Hepatocyte (in vitro differentiated cells): ENCODE measurements around the gene C2CD3. TPM values are rescaled to one million over a fixed set of nuclear protein-coding genes. Genes with fewer than 3 reads are reported as not detected.
"Not testable (repeated sequence)": the region's sequence is repeated elsewhere in the genome, so short reads cannot be mapped to it uniquely, and the experiment has no call there.

Experiments
- DNase-seq: peaks from one replicate; pipeline ENCODE4 v3.0.0-alpha.2; 2016; ENCODE audit warnings: low spot score
- H2AFZ ChIP-seq: fragments of 200-600 bp; sonication (generic); 2 replicates; pipeline ENCODE4 v1.6.0; 2016; ENCODE audit warnings: antibody characterized with exemption, mild to moderate bottlenecking
- H3K27ac ChIP-seq: fragments of 200-600 bp; sonication (generic); 2 replicates; pipeline ENCODE4 v1.5.1; 2016; ENCODE audit warnings: mild to moderate bottlenecking
- H3K27me3 ChIP-seq: fragments of 200-600 bp; sonication (generic); 2 replicates; pipeline ENCODE4 v1.6.1; 2016
- H3K36me3 ChIP-seq: fragments of 200-600 bp; sonication (generic); replicated peaks from 2 replicates; pipeline ENCODE4 v1.5.1; 2016; ENCODE audit warnings: low read depth; ENCODE audit not compliant: insufficient read depth
- H3K4me1 ChIP-seq: fragments of 200-600 bp; sonication (generic); 2 replicates; pipeline ENCODE4 v1.5.1; 2016; ENCODE audit warnings: mild to moderate bottlenecking, moderate library complexity; ENCODE audit not compliant: insufficient read depth
- H3K4me2 ChIP-seq: fragments of 200-600 bp; sonication (generic); 2 replicates; pipeline ENCODE4 v1.6.0; 2016
- H3K4me3 ChIP-seq: fragments of 200-600 bp; sonication (generic); 2 replicates; pipeline ENCODE4 v1.5.1; 2016; ENCODE audit warnings: mild to moderate bottlenecking
- H3K79me2 ChIP-seq: fragments of 200-600 bp; sonication (generic); 2 replicates; pipeline ENCODE4 v1.6.0; 2017; ENCODE audit warnings: mild to moderate bottlenecking
- H3K9me2 ChIP-seq: fragments of 200-600 bp; sonication (generic); replicated peaks from 2 replicates; pipeline ENCODE4 v1.6.0; 2017; ENCODE audit warnings: mild to moderate bottlenecking; ENCODE audit not compliant: insufficient read depth
- H3K9me3 ChIP-seq: fragments of 200-600 bp; sonication (generic); 2 replicates; pipeline ENCODE4 v1.5.1; 2016; ENCODE audit warnings: low read depth, mild to moderate bottlenecking
- H4K20me1 ChIP-seq: fragments of 200-600 bp; sonication (generic); 2 replicates; pipeline ENCODE4 v1.6.0; 2016; ENCODE audit warnings: mild to moderate bottlenecking; ENCODE audit not compliant: insufficient read depth, poor library complexity, severe bottlenecking
- EZH2 ChIP-seq: fragments of 200-600 bp; sonication (generic); IDR thresholded peaks from 2 replicates; pipeline ENCODE4 v1.6.1; 2016; ENCODE audit warnings: antibody characterized with exemption, mild to moderate bottlenecking, borderline replicate concordance
- EZH2phosphoT487 ChIP-seq: fragments of 200-600 bp; sonication (generic); IDR thresholded peaks from one replicate; pipeline ENCODE4 v1.6.1; 2018; ENCODE audit warnings: antibody characterized with exemption, mild to moderate bottlenecking, low read depth, moderate library complexity; ENCODE audit not compliant: unreplicated experiment, severe bottlenecking
- WGBS: methylation state at CpG from one replicate; pipeline ENCODE4 v1.1.6; 2016; ENCODE audit warnings: low lambda C conversion rate; ENCODE audit errors: missing lambda C conversion rate; 5-methylcytosine and 5-hydroxymethylcytosine counted together
- polyA plus RNA-seq: library from polyadenylated mRNA; unstranded; fragments of >200 nt; fragmentation: Nextera tagmentation; extraction: Ambion mirVana; gene quantifications from 2 replicates; pipeline ENCODE4 v1.2.1, GENCODE V29; 2016
- total RNA-seq: library from RNA; depleted of rRNA; stranded (reverse); fragments of >200 nt; gene quantifications from 2 replicates; pipeline ENCODE4 v1.2.3, GENCODE V29; 2014
- TF ChIP-seq, protein P1 (sequence below): fragments of 200-600 bp; sonication (generic); IDR thresholded peaks from 2 replicates; pipeline ENCODE4 v1.5.1; 2016; ENCODE audit warnings: antibody characterized with exemption, mild to moderate bottlenecking; ENCODE audit not compliant: poor library complexity

C2CD3 gene
- total and polyA plus RNA-seq, 2 experiments from 2014 or later = 9.8 to 16.3 TPM

DNA sequence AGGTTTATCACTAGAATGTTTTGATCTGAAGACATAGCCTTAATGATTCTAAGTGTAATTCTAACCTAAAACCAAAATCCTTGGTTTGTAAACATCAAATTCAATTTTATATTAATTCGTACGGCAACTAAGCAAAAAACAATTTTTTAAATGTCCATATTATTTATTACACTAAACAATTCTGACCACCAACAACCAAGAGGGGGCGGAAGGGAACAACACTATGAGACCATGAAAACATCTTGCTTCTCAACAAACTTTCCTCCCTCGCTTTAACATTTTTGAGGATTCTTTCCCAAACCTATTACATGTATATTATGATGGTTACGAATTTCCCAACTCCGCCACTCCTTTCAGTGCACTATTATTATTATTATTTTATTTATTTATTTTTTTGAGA lies 181.6 kb downstream of the C2CD3 start:
- Histone ChIP-seq H2AFZ (no peak overlapping the region), H3K27me3 (no peaks in the 10 kb centered on the region), H3K4me1 (no peaks in the 10 kb centered on the region), H3K79me2 (no peaks in the 10 kb centered on the region), H3K9me2 (no peaks in the 10 kb centered on the region), H3K4me3 (no peak overlapping the region), H3K27ac (no peak overlapping the region), H4K20me1 (no peaks in the 10 kb centered on the region), H3K4me2 (no peak overlapping the region), H3K36me3 (no peaks in the 10 kb centered on the region), H3K9me3 (no peaks in the 10 kb centered on the region)
- TF ChIP-seq, protein P1, sequence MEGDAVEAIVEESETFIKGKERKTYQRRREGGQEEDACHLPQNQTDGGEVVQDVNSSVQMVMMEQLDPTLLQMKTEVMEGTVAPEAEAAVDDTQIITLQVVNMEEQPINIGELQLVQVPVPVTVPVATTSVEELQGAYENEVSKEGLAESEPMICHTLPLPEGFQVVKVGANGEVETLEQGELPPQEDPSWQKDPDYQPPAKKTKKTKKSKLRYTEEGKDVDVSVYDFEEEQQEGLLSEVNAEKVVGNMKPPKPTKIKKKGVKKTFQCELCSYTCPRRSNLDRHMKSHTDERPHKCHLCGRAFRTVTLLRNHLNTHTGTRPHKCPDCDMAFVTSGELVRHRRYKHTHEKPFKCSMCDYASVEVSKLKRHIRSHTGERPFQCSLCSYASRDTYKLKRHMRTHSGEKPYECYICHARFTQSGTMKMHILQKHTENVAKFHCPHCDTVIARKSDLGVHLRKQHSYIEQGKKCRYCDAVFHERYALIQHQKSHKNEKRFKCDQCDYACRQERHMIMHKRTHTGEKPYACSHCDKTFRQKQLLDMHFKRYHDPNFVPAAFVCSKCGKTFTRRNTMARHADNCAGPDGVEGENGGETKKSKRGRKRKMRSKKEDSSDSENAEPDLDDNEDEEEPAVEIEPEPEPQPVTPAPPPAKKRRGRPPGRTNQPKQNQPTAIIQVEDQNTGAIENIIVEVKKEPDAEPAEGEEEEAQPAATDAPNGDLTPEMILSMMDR = no peak
- no peak for TF ChIP-seq EZH2
- no peak for TF ChIP-seq EZH2phosphoT487
- 91% methylated on average over 6 of the region's 6 CpGs for WGBS
- no peak for DNase-seq

DNA sequence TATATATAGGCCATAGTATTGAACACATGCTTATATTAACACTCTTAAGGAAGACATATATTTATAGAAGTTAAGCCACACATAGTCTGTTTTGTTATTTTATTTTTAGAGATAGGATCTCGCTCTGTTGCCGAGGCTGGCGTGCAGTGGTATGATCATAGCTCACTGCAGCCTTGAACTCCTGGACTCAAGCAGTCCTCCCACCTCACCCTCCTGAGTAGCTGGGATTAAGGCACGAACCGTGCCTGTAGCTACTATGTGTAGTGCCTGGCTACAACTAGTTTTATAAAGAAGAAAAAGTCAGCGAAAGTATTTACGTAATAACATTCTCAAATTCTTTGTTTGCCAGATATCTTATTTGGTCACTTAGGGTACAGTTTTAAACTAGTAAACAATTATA lies 182.6 kb downstream of the C2CD3 start:
- Histone ChIP-seq H3K79me2 (no peaks in the 10 kb centered on the region), H3K9me3 (no peaks in the 10 kb centered on the region), H3K4me1 (peaks cover 6% of the 10 kb centered on the region), H3K27ac (no peak overlapping the region), H3K4me2 (no peak overlapping the region), H3K27me3 (no peaks in the 10 kb centered on the region), H3K36me3 (no peaks in the 10 kb centered on the region), H2AFZ (no peak overlapping the region), H3K9me2 (no peaks in the 10 kb centered on the region), H3K4me3 (no peak overlapping the region), H4K20me1 (no peaks in the 10 kb centered on the region)
- TF ChIP-seq, protein P1 = no peak
- TF ChIP-seq EZH2phosphoT487 (no peak), EZH2 (no peak)
- 93% methylated on average over 7 of the region's 7 CpGs for WGBS
- DNase-seq = no peak

DNA sequence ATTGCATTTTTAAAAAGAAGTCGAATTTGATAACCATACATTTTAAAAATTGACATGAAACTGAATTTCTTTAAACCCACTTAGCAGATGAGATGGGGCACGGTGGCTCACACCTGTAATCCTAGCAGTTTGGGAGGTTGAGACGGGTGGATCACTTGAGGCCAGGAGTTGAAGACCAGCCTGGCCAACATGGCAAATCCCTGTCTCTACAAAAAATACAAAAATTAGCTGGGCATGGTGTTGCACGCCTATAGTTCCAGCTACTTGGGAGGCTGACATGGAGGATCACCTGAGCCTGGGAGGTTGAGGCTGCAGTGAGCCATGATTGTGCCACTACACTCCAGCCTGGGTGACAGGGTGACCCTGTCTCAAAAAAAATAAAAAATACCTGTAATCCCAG lies 185.1 kb downstream of the C2CD3 start:
- not testable (repeated sequence) for H3K79me2 ChIP-seq, DNase-seq, H3K27ac ChIP-seq, H3K9me2 ChIP-seq, H3K4me1 ChIP-seq, H3K4me3 ChIP-seq, H3K9me3 ChIP-seq, H3K4me2 ChIP-seq, H2AFZ ChIP-seq, H4K20me1 ChIP-seq, H3K36me3 ChIP-seq, H3K27me3 ChIP-seq
- 89% methylated on average over 4 of the region's 4 CpGs for WGBS

DNA sequence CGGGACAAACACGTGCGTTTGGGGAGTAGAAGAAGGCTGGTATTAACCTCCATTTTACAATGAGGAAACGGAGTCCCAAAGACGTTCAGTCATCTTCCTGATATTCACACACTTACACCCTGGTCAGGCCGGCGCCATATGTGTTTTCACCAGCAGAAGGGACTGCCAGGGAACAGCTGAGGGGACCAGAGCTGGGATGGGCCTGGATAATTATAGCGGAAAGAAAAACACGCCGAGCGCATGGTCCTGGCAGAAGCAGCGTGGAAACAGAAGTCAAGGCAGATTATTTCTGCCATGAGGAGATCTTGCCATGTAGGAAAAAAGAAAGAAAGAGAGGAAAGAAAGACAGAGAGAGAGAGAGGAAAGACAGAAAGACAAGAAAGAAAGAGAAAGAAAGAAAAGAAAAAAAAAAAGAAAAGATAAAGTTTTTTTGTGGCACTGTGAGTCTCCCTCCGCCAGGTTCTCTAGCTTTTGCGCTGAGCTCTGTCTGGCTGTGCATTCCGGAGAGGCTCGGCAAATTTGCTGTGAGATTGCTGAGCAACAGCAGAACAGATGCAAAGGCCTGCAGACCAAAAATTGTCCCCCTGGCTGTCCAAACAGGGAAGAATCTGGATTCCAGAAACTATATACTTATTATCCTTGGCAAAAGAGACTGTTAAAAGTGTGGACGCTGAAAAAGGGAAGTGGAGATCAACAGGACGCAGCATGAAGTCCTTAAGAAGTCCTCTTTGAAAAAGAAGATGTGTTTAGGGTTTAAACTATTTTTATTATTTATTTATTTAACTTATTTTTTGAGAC lies 186.9 kb downstream of the C2CD3 start:
- DNase-seq = no peak
- Histone ChIP-seq H3K4me2 (peak overlapping the region; percentile 95), H3K36me3 (no peaks in the 10 kb centered on the region), H3K9me3 (no peaks in the 10 kb centered on the region), H3K4me1 (peaks cover 6% of the 10 kb centered on the region), H3K9me2 (no peaks in the 10 kb centered on the region), H2AFZ (peak overlapping the region; percentile 98), H3K27me3 (no peaks in the 10 kb centered on the region), H3K27ac (peak overlapping the region; percentile 84), H3K4me3 (no peak overlapping the region), H4K20me1 (no peaks in the 10 kb centered on the region), H3K79me2 (no peaks in the 10 kb centered on the region)
- WGBS = 72% methylated on average over 18 of the region's 18 CpGs
- TF ChIP-seq EZH2phosphoT487 (no peak), EZH2 (no peak)
- TF ChIP-seq, protein P1 = no peak
